Activated CD8-positive, alpha-beta memory T cell treated with anti-CD3 and anti-CD28 coated beads for 48 hours (primary cell): ENCODE measurements around the gene KMT2C.
"Not testable (repeated sequence)": the region's sequence is repeated elsewhere in the genome, so short reads cannot be mapped to it uniquely, and the experiment has no call there.

ENCODE experiments used
- DNase-seq, 3 experiments: peaks; one replicate each; pipeline ENCODE4 v3.0.0-alpha.2; 2020; ENCODE audit warnings: low read depth in 2 of 3, low spot score in 2 of 3

KMT2C gene

DNA sequence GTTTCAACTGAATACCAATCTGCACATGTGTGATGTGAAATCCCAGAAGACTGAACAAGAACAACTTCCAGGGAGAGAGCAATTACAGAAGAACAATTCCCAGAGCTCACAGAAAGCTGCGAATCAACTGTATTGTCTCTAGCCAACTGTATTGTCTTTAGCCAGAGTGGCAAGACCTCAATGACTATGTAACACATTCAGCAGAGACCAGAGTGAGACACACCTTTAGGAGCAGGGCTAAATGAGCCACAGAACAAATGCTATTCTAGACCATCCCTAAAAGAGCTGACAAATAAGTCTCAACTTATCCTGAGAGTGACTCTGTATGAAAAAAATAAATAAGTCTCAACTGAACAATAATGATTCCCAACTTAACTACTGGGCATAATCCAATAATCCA, 72.0 kb downstream of the KMT2C start:
- DNase-seq, result no peak

DNA sequence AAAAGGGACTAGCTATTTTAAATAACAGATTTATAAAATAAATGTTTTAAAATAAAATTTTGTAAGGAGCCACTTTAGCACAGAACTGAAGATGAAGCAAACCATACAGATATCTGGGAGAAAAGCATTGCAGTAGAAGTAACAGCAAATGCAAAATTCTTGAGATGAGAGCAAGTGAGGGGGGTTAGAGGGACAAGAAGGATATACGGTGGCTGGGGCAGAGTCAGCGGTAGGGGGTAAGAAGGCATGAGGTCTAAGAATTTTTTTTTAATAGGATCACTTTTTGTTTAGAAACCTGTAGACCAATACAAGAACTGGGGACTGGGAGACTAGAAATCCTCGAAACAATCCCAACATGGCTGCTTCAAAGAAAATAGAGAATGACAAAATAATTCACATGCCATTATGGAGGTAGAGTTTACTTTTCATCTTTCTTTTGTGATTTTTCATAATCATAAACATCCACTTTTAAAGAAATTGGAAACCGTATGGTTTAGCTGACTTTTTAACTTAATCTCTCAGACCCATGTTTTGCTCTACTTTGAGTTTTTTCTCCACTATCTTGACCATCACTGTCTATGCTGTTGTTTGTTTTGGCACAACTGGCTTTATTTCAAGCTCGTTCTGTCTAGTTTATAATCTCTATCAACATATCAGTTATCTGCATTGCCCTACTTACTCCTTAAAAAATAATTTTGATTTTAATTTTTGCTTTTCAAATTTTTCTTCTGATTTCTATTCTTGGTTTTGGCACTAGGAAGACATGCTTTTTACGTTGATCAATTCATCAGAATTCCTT, 73.5 kb downstream of the KMT2C start:
- no peak for DNase-seq

DNA sequence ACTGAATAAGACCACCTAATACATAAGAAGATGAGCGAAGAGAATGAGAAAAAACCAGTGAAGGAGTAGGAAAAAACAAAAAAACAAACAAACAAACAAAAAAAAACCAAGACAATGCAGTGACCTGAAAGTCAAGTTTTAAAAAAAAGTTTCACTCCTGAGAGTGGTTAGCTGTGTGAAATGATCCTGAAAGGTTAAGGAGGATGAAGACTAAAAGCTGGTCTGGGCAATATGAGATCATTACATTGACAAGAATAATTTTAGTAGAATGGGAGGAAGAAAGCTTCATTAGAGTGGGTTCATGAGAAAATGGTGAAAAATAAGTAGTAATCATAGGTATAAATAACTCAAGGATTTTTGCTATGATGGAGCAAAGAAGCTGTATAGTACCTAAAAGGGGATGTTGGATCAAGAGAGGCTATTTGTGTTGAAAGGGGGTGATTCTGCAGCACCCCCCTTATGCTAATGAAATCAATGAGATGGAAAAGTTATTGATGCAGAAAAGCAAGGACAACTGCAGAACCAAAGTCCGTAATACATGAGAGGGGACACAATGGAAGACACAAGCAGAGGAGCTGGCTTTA, 80.2 kb downstream of the KMT2C start:
- no peak for DNase-seq

DNA sequence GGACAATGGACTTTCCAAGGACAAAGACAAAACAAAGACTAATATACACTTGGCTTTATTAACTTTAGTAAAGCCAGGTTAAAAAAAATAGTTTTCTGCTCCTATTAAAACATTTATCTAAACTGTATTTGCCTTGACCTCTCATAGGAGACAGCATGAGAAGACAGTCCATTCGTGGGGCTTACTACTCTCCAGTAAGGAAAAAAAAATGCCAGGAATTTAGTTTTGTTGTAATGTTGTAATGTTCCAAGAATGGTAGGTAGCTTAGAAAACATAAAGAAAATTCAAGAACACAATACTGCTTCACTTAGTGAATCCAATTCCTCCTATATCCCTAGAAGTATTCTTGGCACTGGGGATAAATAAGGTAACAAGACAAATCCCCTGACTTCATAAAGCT, 81.7 kb downstream of the KMT2C start:
- DNase-seq, result no peak

DNA sequence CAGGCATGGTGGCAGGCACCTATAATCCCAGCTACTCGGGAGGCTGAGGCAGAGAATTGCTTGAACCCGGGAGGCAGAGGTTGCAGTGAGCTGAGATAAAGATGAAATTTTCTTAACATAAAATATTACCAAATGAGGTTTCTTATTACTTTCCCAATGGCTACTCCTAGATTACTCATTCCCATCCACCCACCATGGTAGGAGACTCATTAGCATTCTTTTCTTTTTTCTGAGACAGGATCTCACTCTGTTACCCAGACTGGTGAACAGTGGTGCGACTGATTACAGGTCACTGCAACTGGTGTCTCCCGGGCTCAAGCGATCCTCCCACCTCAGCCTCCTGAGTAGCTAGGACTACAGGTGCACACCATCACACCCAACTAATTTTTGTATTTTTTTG, 82.5 kb downstream of the KMT2C start:
- DNase-seq, result not testable (repeated sequence)

DNA sequence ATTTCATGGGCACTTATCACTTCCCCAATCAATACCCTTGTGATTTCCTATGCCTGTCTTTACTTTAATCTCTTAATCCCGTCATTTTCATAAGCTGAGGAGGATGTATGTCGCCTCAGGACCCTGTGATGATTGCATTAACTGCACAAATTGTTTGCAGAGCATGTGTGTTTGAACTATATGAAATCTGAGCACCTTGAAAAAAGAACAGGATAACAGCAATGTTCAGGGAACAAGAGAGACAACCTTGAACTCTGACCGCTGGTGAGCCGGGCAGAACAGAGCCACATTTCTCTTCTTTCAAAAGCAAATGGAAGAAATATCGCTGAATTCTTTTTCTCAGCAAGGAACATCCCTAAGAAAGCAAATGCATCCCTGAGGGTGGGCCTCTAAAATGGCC, 84.1 kb downstream of the KMT2C start:
- DNase-seq, result not testable (repeated sequence)

DNA sequence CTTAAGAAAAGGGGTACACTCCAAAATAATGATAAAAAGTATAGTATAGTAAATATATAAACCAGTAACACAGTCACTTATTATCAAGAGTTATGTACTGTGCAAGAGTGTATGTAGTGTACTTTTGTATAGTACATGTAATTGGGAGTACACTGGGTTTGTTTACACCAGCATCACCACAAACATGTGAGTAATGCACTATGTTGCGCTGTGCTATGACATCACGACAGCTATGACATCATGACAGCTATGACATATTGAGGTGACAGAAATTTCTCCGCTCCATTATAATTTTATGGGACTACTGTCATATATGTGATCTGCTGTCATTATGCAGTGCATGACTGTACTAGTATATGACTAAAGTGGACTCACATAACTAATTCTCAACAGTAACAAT, 84.6 kb downstream of the KMT2C start:
- no peak for DNase-seq

DNA sequence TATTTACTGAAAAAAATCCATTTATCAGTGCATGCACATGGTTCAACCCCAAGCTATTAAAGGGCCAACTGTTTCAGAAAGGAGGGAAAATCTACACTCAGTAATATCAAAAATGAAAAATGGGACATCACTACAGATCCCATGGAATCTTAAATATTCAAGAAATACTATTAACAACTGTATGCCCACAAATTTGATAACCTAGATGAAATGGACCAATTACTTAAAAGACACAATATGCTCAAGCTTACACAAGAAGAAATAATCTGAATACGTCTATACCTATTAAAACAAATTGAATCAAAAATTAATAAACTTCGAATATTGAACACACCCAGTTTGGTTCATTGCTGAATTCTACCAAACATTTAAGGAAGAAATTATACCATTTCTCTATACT, 87.9 kb downstream of the KMT2C start:
- DNase-seq, result no peak

DNA sequence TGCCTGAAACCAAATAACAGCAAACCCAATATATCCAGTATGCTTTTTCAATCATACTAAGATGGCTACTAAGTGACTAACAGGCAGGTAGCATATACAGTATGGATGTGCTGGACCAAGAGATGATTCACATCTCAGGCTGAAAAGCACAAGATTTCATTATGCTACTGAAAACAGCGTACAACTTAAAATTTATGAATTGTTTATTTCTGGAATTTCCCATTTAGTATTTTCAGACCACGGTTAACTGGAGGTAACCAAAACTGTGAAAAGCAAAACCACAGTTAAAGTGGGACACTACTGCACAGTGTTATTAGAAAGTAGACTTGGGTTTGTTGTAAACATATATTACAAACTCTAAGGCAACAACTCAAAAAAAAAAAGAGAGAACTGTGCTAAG, 91.5 kb downstream of the KMT2C start:
- no peak for DNase-seq

DNA sequence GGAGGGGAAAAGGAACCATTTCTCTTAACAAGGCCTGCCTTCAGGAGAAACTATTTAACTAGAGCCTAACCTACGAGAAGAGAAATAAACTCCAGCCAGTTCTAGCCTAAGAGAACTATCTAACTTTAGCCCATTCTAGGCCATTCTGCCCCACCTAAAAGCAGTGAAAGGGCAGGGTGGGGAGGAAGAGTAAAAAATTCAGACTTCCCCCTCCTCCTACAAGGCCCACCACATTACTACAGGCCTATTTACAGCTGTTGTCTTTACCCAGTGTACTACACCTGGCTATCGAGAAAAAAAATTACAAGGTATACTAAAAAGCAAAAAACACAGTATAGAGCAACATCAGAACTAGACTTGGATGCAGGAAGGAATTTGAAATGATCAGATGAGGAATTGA, 93.0 kb downstream of the KMT2C start:
- no peak for DNase-seq

DNA sequence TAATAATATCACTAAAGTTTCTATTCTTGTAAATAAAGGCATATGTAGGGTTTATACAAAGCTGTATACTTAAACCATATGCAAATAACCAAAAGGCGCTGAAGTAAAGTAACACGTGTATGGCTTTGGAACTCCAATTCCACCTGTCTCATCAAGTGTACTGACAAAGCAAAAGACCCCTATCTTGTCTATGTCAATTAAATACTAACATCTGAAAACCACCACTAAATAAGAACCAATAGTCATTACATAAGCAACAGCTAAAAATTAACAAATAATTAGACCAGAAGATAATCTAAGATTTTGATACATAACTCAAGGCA, 93.9 kb downstream of the KMT2C start:
- DNase-seq, result no peak

DNA sequence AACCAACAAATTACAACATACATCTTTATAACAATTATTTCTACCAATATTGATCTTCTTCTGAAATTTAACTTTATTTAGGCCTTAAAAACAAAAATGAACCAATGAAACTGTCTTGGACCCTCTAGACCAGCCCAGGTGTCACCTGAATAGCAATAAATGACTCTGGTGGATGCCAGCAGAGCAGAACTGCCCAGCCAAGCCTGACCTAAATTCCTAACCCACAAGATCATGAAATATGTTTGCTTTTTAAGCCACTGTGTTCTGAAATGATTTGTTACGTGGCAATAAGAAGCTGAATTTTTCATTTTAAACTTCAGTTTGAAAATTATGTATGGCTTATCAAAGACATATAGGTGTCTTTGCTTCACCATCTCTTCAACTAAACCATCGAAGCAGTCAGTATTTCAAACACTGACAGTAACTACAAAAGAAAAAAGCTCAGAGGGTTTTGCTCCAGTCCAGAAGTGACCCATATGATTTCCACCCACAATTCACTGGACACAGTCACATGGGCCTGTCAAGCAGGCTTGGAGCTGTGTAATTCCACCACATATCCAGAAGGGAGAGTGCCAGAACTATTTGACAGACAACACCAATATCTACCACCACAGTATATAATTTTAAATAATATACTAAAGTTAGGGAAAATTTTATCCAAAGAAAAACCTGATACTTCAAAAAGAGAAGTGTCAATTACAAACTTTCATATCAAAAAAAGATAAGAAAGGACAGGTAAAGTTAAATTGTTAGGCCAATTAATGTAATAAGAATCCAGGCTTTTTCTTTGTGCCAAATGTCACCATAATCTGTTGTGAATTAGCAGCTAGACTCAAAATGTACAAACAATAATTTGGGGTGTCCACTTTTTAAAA, 94.5 kb downstream of the KMT2C start:
- no peak for DNase-seq

DNA sequence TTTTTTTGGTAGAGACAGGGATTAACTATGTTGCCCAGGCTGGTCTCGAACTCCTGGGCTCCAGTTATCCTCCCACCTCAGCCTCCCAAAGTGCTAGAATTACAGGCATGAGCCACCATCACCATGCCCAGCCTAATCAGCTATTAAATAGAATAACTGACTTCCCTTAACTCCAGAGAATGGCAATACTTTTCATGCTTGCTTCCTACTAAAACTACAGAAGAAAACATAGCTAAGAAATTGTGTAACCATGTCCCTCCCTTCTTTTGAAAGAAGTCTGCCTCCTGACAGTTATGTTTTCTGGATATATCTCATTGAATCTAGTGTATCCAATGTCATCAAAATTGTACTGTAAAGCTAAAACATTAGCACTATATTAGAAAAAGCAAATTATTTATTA, 95.6 kb downstream of the KMT2C start:
- DNase-seq, result no peak

DNA sequence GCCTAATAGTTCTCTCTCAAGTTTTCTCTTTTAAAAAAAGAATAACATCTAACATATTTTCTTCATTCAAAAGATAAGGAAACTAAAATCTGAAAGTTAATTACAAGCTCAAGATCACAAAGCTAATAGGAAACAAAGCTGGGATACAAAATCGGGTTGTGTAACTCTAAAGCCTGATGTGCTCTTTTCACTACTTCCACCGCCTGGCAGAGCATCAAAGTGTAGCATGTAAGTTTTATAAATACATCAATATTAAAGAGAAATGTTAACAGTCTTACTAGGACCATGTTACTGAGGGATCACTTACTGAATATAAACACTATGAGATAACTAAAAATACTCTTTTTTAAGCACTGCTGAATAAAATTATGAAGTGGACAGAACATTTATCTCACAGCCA, 97.2 kb downstream of the KMT2C start:
- no peak for DNase-seq

DNA sequence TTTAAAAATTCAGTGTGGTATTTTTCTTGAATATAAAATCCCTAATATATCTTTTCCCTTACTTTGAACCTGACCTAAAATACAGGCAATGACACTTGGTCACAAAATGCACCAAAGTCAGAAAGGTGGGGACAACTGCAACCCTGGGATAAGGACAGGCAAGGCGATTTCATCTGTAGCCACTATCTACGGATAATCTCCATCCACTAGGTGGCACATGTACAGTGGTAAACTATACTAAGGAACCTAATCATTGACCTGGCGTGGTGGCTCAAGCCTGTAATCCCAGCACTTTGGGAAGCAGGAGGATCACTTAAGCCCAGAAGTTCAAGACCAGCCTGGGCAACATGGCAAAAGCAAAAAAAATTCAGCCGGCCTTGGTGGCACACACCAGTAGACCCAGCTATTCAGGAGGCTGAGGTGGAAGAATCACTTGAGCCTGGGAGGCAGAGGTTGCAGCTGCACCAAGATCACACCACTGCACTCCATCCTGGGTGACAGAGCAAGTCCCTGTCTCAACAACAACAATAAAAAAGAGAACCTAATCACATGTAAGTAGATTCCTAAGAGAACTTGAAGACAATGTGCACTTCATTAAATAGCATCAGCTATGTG, 98.9 kb downstream of the KMT2C start:
- DNase-seq, result no peak

DNA sequence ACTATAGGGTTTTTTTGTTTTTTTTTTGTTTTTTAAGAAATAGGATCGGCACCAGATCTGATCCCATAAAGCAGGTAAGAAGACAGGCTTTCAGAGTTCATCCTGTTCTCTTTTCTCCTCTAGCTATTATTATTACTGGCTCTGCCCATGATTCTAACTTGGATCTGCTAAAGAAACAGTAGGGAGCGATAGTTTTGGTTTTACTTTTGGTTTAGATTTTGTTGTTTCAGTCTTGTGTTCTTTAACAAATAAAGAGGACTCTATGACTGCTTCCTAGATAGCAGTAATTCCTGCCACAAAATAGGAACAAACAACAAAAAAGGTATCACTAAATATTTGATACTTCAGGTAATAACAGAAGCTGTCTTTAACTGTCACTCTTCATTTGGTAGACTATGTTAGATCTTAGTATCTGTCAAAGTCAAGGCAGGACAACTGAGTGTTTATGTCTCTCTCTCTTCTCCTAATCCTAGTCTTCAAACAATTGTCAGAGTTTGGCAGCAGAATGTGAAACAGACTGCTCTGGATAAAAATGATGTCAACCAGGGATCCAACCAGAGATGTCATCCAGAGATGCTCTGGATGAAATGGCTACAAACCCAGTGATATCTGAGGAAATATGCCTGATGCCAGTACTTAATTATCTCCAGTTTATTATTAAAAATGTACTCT, 99.8 kb downstream of the KMT2C start:
- no peak for DNase-seq

DNA sequence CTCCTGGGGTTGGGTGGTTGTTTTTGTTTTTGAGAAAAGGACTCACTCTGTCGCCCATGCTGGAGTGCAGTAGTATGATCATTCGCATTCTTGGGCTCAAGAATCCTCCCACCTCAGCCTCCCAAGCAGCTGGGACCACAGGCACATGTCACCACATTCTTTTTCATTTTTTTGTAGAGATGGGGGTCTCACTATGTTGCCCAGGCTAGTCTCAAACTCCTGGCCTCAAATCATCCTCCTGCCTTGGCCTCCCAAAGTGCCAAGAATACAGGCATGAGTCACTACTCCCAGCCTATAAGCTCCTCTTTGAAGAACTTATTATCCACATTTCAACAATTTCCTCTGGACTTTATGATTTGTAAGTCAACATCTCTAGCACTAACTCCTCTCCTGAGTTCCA, 102.7 kb downstream of the KMT2C start:
- DNase-seq, result no peak

DNA sequence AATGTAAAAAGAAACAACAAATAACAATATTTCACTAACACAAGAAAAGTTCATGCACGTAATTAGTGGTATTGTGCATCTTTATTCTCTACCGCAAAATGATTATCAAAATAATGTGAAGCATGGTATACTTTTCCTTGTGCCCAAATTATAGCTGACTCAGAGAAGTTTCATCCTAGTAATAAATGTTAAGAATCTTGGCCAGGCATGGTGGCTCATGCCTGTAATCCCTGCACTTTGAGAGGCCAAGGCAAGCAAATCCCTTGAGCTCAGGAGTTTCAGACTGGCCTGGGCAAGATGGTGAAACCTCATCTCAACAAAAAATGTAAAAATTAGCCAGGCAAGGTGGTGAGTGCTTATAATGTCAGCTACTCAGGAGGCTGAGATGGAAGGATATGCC, 105.0 kb downstream of the KMT2C start:
- no peak for DNase-seq

DNA sequence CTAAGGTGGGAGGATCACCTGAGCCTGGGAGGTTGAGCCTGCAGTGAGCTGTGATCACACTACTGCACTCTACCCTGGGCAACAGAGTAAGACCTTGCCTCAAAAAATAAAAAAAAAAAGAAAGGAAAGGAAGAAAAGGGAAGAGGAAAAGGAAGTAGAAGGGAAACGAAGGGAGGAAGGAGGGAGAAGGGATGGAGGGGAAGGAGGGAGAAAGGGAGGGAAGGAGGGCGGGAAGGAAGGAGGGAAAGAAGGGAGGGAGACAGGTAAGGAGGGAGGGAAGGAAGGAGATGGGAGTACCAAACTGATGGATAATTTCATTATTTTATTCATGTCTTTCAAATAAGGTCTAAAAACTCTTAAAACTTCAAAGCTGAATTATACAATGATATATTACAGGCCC, 106.3 kb downstream of the KMT2C start:
- no peak for DNase-seq

DNA sequence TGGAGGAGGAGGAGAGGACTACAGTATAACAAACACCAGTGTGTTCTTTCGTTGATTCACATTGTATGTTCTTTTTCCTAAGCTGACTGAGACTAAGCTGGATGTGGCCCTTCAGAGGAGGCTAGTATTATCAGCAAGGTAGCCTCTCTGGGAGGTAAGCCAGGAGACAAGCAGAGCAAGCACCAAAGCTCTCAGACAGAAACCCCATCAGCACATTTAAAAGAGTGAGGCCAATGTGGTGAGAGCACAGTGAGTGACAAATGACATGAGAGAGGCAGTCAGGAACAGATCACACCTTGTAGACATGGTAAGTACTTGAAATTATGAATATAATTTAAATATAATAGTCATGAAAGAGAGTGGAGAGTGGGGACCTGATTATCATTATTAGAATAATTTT, 107.6 kb downstream of the KMT2C start:
- no peak for DNase-seq

DNA sequence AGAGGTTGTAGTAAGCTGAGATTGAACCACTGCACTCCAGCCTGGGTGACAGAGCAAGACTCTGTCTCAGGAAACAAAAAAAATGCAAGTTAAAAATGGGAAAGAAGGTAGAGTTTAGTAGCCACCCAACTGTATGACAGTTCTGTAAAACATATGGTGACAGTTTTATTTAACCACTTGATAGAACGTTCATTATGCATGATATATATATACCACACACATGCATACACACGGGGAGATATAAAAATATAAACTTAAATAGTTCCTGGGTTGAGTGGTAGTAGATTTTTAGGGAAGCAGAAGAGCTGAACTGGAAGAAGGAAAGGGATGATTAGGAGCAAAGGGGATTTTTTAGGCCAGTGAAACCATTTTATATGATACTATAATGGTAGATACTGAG, 120.0 kb downstream of the KMT2C start:
- DNase-seq, result no peak
